WTC11 (cell line): ENCODE results near the gene RGS16. TPM values are rescaled to one million over a fixed set of nuclear protein-coding genes. Genes with fewer than 3 reads are reported as not detected.

Experiments
- ATAC-seq: fragments of 200-7000 bp; cut with Tn5 transposase; 2 replicates; pipeline ENCODE4 v1.10.0; 2021; ENCODE audit warnings: mild to moderate bottlenecking, moderate library complexity
- CTCF ChIA-PET: fragments of 300-600 bp; sonication (Branson Sonifier 250); formaldehyde crosslinking; loops from one replicate; lab custom pipeline; 2021; ENCODE audit warnings: antibody characterized with exemption; lab: Charles Lee
- POLR2A ChIA-PET: fragments of 350-600 bp; sonication (Branson Sonifier 250); formaldehyde crosslinking; loops from one replicate; lab custom pipeline; 2021; ENCODE audit warnings: antibody characterized with exemption; lab: Charles Lee
- DNase-seq: peaks from one replicate; pipeline ENCODE4 v3.0.0; 2021; ENCODE audit warnings: low spot score
- H3K27ac Mint-ChIP-seq: 2 replicates; pipeline ENCODE4 v1.8.0; 2021; ENCODE audit warnings: mixed read lengths
- H3K27me3 Mint-ChIP-seq: 2 replicates; pipeline ENCODE4 v1.8.0; 2021; ENCODE audit warnings: low read depth, mild to moderate bottlenecking, moderate library complexity, mixed read lengths
- H3K36me3 Mint-ChIP-seq: 2 replicates; pipeline ENCODE4 v1.8.0; 2021; ENCODE audit warnings: mixed read lengths
- H3K4me1 Mint-ChIP-seq: 2 replicates; pipeline ENCODE4 v1.8.0; 2022; ENCODE audit warnings: mixed read lengths
- H3K4me3 Mint-ChIP-seq: 2 replicates; pipeline ENCODE4 v1.8.0; 2021; ENCODE audit warnings: mild to moderate bottlenecking, moderate library complexity, mixed read lengths
- H3K9me3 Mint-ChIP-seq: 2 replicates; pipeline ENCODE4 v1.8.0; 2021; ENCODE audit warnings: mixed read lengths
- CBFB ChIP-seq: sonication (generic); formaldehyde crosslinking; IDR thresholded peaks from 2 replicates; pipeline ENCODE4 v1.8.1; 2022; ENCODE audit warnings: mild to moderate bottlenecking, low read depth, missing genetic modification reagents
- ELF4 ChIP-seq: sonication (generic); formaldehyde crosslinking; IDR thresholded peaks from 2 replicates; pipeline ENCODE4 v1.8.1; 2022; ENCODE audit warnings: low read depth, mild to moderate bottlenecking, moderate library complexity, missing genetic modification reagents
- EMX1 ChIP-seq: fragments of 250-450 bp; sonication (Bioruptor Pico); IDR thresholded peaks from 2 replicates; pipeline ENCODE4 v1.8.0; 2021; ENCODE audit warnings: mild to moderate bottlenecking
- FOXJ3 ChIP-seq: sonication (generic); formaldehyde crosslinking; IDR thresholded peaks from 2 replicates; pipeline ENCODE4 v1.9.0; 2021; ENCODE audit warnings: missing genetic modification reagents, mild to moderate bottlenecking, borderline replicate concordance
- GABPB1 ChIP-seq: sonication (generic); formaldehyde crosslinking; IDR thresholded peaks from 2 replicates; pipeline ENCODE4 v1.8.1; 2023; ENCODE audit warnings: mild to moderate bottlenecking, missing genetic modification reagents
- GRHL2 ChIP-seq: fragments of 250-450 bp; sonication (Bioruptor Pico); IDR thresholded peaks from 2 replicates; pipeline ENCODE4 v1.8.0; 2022; ENCODE audit warnings: mild to moderate bottlenecking, moderate library complexity; ENCODE audit not compliant: insufficient replicate concordance, severe bottlenecking
- GTF2I ChIP-seq: fragments of 250-450 bp; sonication (Bioruptor Pico); conservative IDR thresholded peaks from 2 replicates; pipeline ENCODE4 v1.4.0; 2021; ENCODE audit warnings: mild to moderate bottlenecking
- MYBL2 ChIP-seq: sonication (generic); formaldehyde crosslinking; IDR thresholded peaks from 2 replicates; pipeline ENCODE4 v1.8.1; 2023; ENCODE audit warnings: mild to moderate bottlenecking, moderate library complexity, missing genetic modification reagents
- NFATC4 ChIP-seq: fragments of 250-450 bp; sonication (Bioruptor Pico); IDR thresholded peaks from 2 replicates; pipeline ENCODE4 v1.9.0; 2021; ENCODE audit warnings: mild to moderate bottlenecking
- NFE2L1 ChIP-seq: sonication (generic); formaldehyde crosslinking; IDR thresholded peaks from 2 replicates; pipeline ENCODE4 v1.8.1; 2023; ENCODE audit warnings: missing genetic modification reagents
- NR1H2 ChIP-seq: sonication (generic); formaldehyde crosslinking; IDR thresholded peaks from 2 replicates; pipeline ENCODE4 v1.9.0; 2021; ENCODE audit warnings: mild to moderate bottlenecking, moderate library complexity, missing genetic modification reagents
- RELA ChIP-seq: sonication (generic); formaldehyde crosslinking; IDR thresholded peaks from 2 replicates; pipeline ENCODE4 v1.8.1; 2022; ENCODE audit warnings: missing genetic modification reagents, mild to moderate bottlenecking, borderline replicate concordance
- SMAD3 ChIP-seq: sonication (generic); formaldehyde crosslinking; IDR thresholded peaks from 2 replicates; pipeline ENCODE4 v1.8.0; 2022; ENCODE audit warnings: missing genetic modification reagents, mild to moderate bottlenecking, borderline replicate concordance
- SOX15 ChIP-seq: fragments of 250-450 bp; sonication (Bioruptor Pico); IDR thresholded peaks from 2 replicates; pipeline ENCODE4 v1.9.0; 2021; ENCODE audit warnings: mild to moderate bottlenecking
- TEAD4 ChIP-seq: sonication (generic); formaldehyde crosslinking; IDR thresholded peaks from 2 replicates; pipeline ENCODE4 v1.8.0; 2022; ENCODE audit warnings: mild to moderate bottlenecking, missing genetic modification reagents
- ZNF263 ChIP-seq: sonication (generic); formaldehyde crosslinking; IDR thresholded peaks from 2 replicates; pipeline ENCODE4 v1.8.1; 2022; ENCODE audit warnings: low read depth, mild to moderate bottlenecking, moderate library complexity, missing genetic modification reagents
- ZNF317 ChIP-seq: sonication (generic); formaldehyde crosslinking; IDR thresholded peaks from 2 replicates; pipeline ENCODE4 v1.8.1; 2023; ENCODE audit warnings: low read depth, mild to moderate bottlenecking, moderate library complexity, missing genetic modification reagents, borderline replicate concordance
- ZNF416 ChIP-seq: fragments of 250-450 bp; sonication (Bioruptor Pico); IDR thresholded peaks from 2 replicates; pipeline ENCODE4 v1.9.0; 2021; ENCODE audit warnings: mild to moderate bottlenecking, inconsistent platforms
- ZNF671 ChIP-seq: fragments of 250-450 bp; sonication (Bioruptor Pico); IDR thresholded peaks from 2 replicates; pipeline ENCODE4 v1.8.0; 2021; ENCODE audit warnings: mild to moderate bottlenecking
- total RNA-seq: library from RNA; stranded (reverse); gene quantifications from 3 replicates; pipeline ENCODE4 v1.2.3, GENCODE V29; 2021
- TF ChIP-seq, protein P1 (sequence below): sonication (generic); formaldehyde crosslinking; conservative IDR thresholded peaks from 2 replicates; pipeline ENCODE4 v1.8.1; 2023; ENCODE audit warnings: mild to moderate bottlenecking, low read depth, missing genetic modification reagents, moderate library complexity
- TF ChIP-seq, protein P2 (sequence below): sonication (generic); formaldehyde crosslinking; IDR thresholded peaks from 2 replicates; pipeline ENCODE4 v1.8.1; 2023; ENCODE audit warnings: mild to moderate bottlenecking, missing genetic modification reagents, moderate library complexity
- TF ChIP-seq, protein P3 (sequence below): sonication (generic); formaldehyde crosslinking; IDR thresholded peaks from 2 replicates; pipeline ENCODE4 v1.8.1; 2023; ENCODE audit warnings: mild to moderate bottlenecking, missing genetic modification reagents
- TF ChIP-seq, protein P4 (sequence below): sonication (generic); formaldehyde crosslinking; IDR thresholded peaks from 2 replicates; pipeline ENCODE4 v1.8.0; 2022; ENCODE audit warnings: mild to moderate bottlenecking, missing genetic modification reagents
- TF ChIP-seq, protein P5 (sequence below): sonication (generic); formaldehyde crosslinking; IDR thresholded peaks from 2 replicates; pipeline ENCODE4 v1.8.0; 2022; ENCODE audit warnings: mild to moderate bottlenecking, missing genetic modification reagents
- TF ChIP-seq, protein P6 (sequence below): fragments of 250-450 bp; sonication (Bioruptor Pico); IDR thresholded peaks from 2 replicates; pipeline ENCODE4 v1.9.0; 2021; ENCODE audit warnings: mild to moderate bottlenecking
- TF ChIP-seq, protein P7 (sequence below): fragments of 200-600 bp; IDR thresholded peaks from 2 replicates; pipeline ENCODE4 v1.8.0; 2022; ENCODE audit warnings: antibody characterized with exemption

The RGS16 gene
- total RNA-seq, 1 experiment from 2014 or later: 17.8 TPM

DNA sequence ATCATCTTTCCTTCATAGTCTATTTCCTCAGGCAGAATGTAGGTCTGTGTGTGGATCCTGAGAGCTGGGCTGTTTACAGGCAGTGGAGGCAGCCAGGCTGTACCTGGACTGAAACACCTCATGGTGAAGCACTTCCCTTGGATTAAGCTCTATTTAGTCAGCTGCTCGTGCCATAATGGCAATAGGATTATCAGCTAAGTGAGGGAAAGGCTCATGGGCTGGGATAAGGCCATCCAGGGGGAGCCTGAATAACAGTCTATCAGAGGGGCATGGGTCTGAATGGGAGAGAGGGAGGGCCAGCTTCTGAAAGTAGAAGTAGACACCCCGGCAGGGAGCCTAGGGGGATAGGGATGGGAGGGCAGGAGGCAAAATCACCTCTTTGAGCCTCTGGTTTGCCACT, 23.5 kb downstream of the RGS16 start:
- Mint-ChIP-seq H3K27ac (no peak overlapping the region), H3K4me3 (no peak overlapping the region)
- CTCF ChIA-PET: no interaction called here
- TF ChIP-seq ZNF263 (CRISPR knock-in tag) (no peak), RELA (CRISPR knock-in tag) (no peak), CBFB (CRISPR knock-in tag) (no peak), NR1H2 (no peak), ZNF671 (CRISPR knock-in tag) (no peak), MYBL2 (CRISPR knock-in tag) (no peak), EMX1 (CRISPR knock-in tag) (no peak), SOX15 (no peak), ELF4 (CRISPR knock-in tag) (no peak), GTF2I (CRISPR knock-in tag) (no peak), FOXJ3 (CRISPR knock-in tag) (no peak), ZNF416 (CRISPR knock-in tag) (no peak), ZNF317 (CRISPR knock-in tag) (no peak), GABPB1 (CRISPR knock-in tag) (no peak), NFE2L1 (no peak)
- TF ChIP-seq, protein P1, sequence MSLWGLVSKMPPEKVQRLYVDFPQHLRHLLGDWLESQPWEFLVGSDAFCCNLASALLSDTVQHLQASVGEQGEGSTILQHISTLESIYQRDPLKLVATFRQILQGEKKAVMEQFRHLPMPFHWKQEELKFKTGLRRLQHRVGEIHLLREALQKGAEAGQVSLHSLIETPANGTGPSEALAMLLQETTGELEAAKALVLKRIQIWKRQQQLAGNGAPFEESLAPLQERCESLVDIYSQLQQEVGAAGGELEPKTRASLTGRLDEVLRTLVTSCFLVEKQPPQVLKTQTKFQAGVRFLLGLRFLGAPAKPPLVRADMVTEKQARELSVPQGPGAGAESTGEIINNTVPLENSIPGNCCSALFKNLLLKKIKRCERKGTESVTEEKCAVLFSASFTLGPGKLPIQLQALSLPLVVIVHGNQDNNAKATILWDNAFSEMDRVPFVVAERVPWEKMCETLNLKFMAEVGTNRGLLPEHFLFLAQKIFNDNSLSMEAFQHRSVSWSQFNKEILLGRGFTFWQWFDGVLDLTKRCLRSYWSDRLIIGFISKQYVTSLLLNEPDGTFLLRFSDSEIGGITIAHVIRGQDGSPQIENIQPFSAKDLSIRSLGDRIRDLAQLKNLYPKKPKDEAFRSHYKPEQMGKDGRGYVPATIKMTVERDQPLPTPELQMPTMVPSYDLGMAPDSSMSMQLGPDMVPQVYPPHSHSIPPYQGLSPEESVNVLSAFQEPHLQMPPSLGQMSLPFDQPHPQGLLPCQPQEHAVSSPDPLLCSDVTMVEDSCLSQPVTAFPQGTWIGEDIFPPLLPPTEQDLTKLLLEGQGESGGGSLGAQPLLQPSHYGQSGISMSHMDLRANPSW (CRISPR knock-in tag): no peak
- TF ChIP-seq, protein P2, sequence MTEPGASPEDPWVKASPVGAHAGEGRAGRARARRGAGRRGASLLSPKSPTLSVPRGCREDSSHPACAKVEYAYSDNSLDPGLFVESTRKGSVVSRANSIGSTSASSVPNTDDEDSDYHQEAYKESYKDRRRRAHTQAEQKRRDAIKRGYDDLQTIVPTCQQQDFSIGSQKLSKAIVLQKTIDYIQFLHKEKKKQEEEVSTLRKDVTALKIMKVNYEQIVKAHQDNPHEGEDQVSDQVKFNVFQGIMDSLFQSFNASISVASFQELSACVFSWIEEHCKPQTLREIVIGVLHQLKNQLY (CRISPR knock-in tag): no peak
- TF ChIP-seq, protein P3, sequence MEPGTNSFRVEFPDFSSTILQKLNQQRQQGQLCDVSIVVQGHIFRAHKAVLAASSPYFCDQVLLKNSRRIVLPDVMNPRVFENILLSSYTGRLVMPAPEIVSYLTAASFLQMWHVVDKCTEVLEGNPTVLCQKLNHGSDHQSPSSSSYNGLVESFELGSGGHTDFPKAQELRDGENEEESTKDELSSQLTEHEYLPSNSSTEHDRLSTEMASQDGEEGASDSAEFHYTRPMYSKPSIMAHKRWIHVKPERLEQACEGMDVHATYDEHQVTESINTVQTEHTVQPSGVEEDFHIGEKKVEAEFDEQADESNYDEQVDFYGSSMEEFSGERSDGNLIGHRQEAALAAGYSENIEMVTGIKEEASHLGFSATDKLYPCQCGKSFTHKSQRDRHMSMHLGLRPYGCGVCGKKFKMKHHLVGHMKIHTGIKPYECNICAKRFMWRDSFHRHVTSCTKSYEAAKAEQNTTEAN (CRISPR knock-in tag): no peak
- TF ChIP-seq, protein P4, sequence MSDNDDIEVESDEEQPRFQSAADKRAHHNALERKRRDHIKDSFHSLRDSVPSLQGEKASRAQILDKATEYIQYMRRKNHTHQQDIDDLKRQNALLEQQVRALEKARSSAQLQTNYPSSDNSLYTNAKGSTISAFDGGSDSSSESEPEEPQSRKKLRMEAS (CRISPR knock-in tag): no peak
- TF ChIP-seq, all 79 proteins: peak for 0
- POLR2A ChIA-PET: no interaction called here
- Mint-ChIP-seq H3K9me3 (no peaks in the 10 kb centered on the region), H3K4me1 (no peaks in the 10 kb centered on the region), H3K27me3 (no peaks in the 10 kb centered on the region), H3K36me3 (no peaks in the 10 kb centered on the region)
- no peak for ATAC-seq
- DNase-seq: no peak

DNA sequence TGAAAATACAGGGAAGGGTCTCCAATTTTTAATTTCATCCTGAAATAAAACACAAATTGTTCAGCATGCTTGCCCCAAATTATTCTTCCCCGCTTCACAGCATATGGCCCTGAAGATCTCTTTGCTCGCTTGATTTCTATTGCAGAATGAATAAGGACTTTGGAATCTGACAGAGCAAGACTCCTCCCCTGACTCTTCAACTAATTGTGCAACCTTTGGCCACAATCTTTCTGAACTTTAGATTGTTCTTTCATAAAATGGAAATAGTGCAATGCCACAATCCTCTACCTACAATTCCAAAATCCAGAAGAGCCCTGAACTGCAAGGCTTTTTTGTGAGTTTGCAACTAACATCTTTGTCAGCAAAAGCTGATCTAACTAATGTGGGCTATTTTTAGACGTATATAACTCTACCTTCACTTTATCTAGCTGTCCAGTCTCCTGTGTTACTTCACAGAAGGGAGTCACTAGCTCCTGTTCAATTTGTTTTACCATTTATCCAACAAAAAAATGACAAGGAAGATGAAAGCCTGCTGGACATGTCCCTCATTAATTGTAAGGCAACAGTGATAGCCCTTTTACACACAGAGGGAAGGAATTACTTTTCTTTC, 28.5 kb downstream of the RGS16 start:
- DNase-seq (no peak), ATAC-seq (no peak)
- H3K4me1 Mint-ChIP-seq: no peaks in the 10 kb centered on the region
- no peaks in the 10 kb centered on the region for H3K36me3 Mint-ChIP-seq
- no peak overlapping the region for H3K4me3 Mint-ChIP-seq
- H3K9me3 Mint-ChIP-seq: peaks cover 6% of the 10 kb centered on the region
- POLR2A ChIA-PET: no interaction called here
- H3K27me3 Mint-ChIP-seq: no peaks in the 10 kb centered on the region; the same call in 1 of the 2 replicates
- CTCF ChIA-PET: interaction anchor here (1.8 kb wide), 2 partner anchors 207 to 495 kb away, joined by 4 to 6 read pairs; no protein-coding TSS in a partner anchor
- H3K27ac Mint-ChIP-seq: no peak overlapping the region
- TF ChIP-seq GRHL2 (CRISPR knock-in tag): no peak
- TF ChIP-seq SOX15: no peak
- no peak for TF ChIP-seq NFE2L1
- TF ChIP-seq, protein P5, sequence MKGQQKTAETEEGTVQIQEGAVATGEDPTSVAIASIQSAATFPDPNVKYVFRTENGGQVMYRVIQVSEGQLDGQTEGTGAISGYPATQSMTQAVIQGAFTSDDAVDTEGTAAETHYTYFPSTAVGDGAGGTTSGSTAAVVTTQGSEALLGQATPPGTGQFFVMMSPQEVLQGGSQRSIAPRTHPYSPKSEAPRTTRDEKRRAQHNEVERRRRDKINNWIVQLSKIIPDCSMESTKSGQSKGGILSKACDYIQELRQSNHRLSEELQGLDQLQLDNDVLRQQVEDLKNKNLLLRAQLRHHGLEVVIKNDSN: no peak
- TF ChIP-seq, protein P6, sequence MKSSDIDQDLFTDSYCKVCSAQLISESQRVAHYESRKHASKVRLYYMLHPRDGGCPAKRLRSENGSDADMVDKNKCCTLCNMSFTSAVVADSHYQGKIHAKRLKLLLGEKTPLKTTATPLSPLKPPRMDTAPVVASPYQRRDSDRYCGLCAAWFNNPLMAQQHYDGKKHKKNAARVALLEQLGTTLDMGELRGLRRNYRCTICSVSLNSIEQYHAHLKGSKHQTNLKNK (CRISPR knock-in tag): no peak
- TF ChIP-seq MYBL2 (CRISPR knock-in tag): no peak
- no peak for TF ChIP-seq TEAD4 (CRISPR knock-in tag)
- no peak for TF ChIP-seq NFATC4 (CRISPR knock-in tag)
- TF ChIP-seq, protein P7, sequence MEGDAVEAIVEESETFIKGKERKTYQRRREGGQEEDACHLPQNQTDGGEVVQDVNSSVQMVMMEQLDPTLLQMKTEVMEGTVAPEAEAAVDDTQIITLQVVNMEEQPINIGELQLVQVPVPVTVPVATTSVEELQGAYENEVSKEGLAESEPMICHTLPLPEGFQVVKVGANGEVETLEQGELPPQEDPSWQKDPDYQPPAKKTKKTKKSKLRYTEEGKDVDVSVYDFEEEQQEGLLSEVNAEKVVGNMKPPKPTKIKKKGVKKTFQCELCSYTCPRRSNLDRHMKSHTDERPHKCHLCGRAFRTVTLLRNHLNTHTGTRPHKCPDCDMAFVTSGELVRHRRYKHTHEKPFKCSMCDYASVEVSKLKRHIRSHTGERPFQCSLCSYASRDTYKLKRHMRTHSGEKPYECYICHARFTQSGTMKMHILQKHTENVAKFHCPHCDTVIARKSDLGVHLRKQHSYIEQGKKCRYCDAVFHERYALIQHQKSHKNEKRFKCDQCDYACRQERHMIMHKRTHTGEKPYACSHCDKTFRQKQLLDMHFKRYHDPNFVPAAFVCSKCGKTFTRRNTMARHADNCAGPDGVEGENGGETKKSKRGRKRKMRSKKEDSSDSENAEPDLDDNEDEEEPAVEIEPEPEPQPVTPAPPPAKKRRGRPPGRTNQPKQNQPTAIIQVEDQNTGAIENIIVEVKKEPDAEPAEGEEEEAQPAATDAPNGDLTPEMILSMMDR: no peak
- no peak for TF ChIP-seq ELF4 (CRISPR knock-in tag)
- no peak for TF ChIP-seq SMAD3
